GM19372 (cell line): ENCODE data around the gene CAMK2A.

Source experiments
- ATAC-seq: cut with Tn5 transposase; IDR thresholded peaks from one replicate; pipeline ENCODE4 v1.9.1; 2021; ENCODE audit warnings: mild to moderate bottlenecking, low read depth, moderate library complexity; ENCODE audit not compliant: unreplicated experiment

CAMK2A gene

DNA sequence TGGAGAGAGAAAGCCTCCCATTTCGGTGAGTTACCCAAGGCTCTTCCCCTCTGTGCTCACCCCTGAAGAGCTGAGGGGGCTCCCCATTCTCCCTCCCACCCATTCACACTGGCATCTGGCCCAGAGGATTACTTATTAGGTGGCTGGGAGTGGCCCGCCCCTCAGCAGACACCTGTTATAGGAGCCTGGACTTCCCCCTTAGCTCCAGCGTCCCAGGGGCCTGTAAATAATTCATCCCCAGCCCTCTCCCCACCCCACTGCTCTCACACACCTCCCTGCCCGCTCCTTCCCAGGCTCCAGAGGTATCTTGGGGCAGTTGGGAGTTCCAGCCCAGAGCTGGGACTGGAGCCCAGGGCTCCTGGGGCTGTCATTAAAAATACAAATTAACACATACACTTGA is 111.3 kb downstream of the CAMK2A start:
- no peak for ATAC-seq

DNA sequence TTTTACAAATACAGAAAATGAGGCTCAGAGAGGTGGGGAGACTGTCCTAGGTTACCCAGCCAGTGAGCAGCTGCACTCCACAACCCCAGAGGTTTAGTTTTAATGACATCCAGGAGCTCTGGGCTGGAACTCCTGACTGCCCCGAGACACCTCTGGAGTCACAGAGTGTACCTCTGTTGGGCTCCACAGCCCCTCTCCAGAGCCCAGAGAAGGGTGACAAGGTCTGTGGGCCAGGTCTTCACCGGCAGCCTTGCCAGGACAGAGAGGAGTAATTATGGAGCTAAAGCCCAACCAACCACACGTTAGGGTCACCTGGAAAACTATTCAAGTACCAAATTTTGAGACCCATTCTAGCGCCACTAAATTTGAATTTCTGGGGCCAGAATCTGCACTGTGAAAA is 111.9 kb downstream of the CAMK2A start:
- ATAC-seq = no peak

DNA sequence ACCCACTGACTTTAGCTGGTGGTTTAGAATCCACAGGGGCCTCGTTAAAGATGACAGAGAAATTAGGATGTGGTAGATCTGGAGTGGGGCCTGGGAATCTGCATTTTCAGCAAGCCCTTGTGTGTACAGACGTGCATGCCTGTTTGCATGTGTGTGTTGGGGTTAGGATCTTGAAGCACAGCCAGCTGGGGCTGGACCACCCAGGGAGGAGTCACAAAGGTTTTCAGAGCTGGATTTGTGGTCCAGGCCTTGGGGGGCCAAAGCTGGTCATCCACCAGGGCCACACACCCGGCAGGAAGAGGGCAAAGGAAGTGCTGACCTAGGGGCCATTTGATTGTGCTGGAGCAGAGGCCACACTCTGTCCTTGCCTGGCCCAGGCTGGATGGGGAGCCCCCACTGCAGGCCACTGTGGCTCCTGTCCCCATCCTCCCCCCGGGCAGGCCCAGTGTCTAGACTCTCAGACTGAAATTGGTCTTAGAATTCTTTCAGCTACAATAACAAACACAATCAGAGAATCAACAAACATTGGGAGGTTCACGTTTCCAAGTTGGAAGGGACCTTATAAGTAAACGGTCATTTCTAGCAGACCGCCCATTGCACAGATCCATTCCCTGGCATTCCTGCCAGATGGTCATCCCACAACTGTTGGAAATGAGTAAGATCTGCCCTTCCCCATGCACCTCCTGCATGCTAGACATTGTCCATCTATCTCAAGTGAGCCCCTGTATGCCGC is 112.7 kb downstream of the CAMK2A start:
- ATAC-seq = no peak

DNA sequence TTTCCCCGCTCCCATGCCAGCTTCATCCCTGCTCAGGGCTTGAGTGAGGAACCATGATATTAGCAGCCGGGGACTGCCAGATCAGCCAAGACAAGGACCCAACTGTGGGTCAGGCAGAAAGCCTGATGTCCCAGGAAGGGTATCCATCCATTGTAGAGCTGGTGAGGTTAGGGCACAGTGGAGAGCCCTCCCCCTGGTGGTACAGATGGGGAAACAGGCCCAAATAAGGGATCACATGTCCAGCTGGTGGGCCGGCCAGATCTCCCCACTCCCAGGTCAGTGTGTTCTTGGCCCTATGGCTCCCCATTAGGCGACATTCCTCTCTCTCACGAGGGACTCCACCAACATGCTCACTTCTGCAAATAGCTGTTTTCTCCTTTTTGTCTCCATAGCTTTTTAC is 114.0 kb downstream of the CAMK2A start:
- no peak for ATAC-seq

DNA sequence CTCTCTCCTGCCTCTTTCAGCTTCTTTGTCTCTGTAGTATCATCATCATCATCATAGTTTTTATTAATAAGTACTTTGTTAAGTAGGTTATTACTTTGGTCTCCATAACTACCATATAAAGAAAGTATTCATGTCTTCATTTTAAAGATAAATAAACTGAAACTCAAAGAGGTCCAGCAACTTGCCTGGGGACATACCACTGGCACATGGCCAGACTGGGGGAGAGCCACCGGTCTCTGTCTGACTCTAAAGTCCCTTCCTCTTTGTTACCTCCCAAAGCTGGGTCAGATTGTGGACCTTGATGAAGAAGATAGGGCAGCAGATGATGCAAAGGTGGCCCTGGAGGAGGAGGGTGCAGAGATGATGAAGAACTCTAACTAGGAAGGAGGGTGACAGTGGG is 114.5 kb downstream of the CAMK2A start:
- no peak for ATAC-seq

DNA sequence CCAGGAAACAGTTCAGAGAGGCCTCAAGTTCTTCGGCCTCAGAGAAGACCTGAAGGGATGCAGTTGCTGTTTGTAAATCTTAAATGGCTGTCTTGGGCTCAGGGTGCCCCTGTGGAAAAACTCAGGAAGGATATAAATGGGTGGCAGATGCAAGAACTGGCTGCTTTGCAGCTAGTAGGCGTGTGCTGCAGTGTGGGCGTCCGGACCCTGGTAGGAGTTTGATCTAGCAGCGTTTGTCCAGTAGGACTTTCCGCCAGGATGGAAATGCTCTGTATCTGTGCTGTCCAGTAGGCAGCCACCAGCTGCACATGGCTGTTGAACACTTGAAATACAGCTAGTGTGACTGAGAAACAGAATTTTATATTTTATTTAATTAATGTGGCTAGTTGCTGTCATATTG is 115.3 kb downstream of the CAMK2A start:
- no peak for ATAC-seq

DNA sequence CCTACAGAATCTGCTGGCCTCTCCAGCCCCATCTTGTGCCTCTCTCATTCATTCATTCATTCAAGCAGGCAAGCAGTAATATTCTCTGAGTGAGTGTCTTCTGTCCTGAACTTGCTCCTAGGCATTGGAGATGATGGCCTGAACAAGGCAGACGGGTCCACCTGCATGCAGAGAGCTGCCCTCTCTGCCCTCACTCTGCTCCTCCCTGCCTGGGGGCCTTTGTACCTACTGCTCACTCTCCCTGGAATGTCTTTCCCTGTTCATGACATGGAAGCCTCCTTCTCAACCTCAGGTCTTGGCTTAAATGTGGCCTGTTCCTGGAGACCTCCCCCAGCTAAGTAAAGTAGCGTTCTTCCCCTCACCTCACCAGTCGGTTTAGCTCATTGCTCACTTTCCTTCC is 116.4 kb downstream of the CAMK2A start:
- ATAC-seq = no peak

DNA sequence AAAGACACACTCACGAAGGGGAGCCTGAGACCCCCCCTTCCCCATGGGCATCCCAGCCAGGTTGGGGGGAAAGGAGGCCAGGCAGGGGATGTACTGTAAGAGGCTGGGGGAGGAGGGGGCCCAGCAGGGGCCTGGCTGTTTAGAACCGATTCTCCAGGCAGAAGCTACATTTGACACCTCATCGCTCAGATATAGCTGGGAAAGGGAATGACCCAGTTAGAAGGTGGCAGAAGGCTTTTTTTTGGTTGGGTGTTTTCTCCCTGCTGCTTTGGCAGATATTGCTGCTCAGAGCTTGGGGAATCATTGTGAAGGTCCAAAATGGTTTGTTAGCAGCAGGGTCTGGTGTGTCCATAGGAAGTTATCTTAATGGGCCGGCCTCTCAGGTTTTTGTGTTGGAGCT is 117.0 kb downstream of the CAMK2A start:
- ATAC-seq = no peak

DNA sequence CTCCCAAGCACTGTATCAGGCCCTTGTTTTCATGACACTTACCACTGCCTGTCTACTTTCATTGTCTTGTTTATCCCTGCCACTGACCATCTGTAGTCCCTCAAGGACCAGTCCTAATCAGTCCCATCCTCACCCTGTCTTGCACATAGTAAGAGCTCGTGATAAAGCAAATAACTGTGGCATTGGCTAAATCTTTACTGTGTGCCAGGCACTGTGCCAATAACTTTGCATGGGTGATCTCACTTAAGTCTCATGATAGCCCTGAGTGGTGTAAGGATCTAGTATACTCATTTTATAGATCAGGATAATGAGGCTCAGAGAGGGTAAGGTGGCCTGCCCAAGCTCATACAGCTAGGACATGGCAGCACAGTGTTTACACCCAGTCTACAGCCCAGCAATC is 117.4 kb downstream of the CAMK2A start:
- no peak for ATAC-seq
